Spleen (tissue), 11 donors: ENCODE measurements around the gene TADA2A. TPM values are rescaled to one million over a fixed set of nuclear protein-coding genes. Genes with fewer than 3 reads are reported as not detected.

Source experiments
- DNase-seq: peaks from one replicate; pipeline ENCODE4 v3.0.0-alpha.2; 2020
- H3K27ac ChIP-seq, 8 donors: fragments of 200-600 bp; sonication (generic) in 7 of 8; 1 replicate in 4 of 8; 2 replicates in 4 of 8; pipeline versions ENCODE4 v1.5.0 to v1.8.0; 2016 to 2021; ENCODE audit warnings: inconsistent platforms in 4 of 8, mild to moderate bottlenecking in 4 of 8, moderate library complexity in 1 of 8
- H3K27me3 ChIP-seq, 7 donors: fragments of 200-600 bp; sonication (generic) in 6 of 7; replicated peaks in 1 of 7; 1 replicate in 4 of 7; 2 replicates in 3 of 7; pipeline versions ENCODE4 v1.5.0 to v1.8.0; 2016 to 2021; ENCODE audit warnings: inconsistent platforms in 3 of 7, mild to moderate bottlenecking in 1 of 7
- H3K36me3 ChIP-seq, 6 donors: fragments of 200-600 bp; sonication (generic) in 5 of 6; 1 replicate in 4 of 6; 2 replicates in 2 of 6; pipeline versions ENCODE4 v1.5.0 to v1.8.0; 2016 to 2021; ENCODE audit warnings: inconsistent platforms in 2 of 6
- H3K4me1 ChIP-seq, 6 donors: fragments of 200-600 bp; sonication (generic) in 5 of 6; 1 replicate in 3 of 6; 2 replicates in 3 of 6; pipeline versions ENCODE4 v1.5.0 to v1.8.0; 2016 to 2021; ENCODE audit warnings: inconsistent platforms in 3 of 6
- H3K4me3 ChIP-seq, 8 donors: fragments of 200-600 bp; sonication (generic) in 7 of 8; 1 replicate in 4 of 8; 2 replicates in 4 of 8; pipeline versions ENCODE4 v1.5.0 to v1.8.0; 2016 to 2021; ENCODE audit warnings: inconsistent platforms in 4 of 8, mild to moderate bottlenecking in 4 of 8, moderate library complexity in 2 of 8
- H3K9me3 ChIP-seq, 8 donors: fragments of 200-600 bp; sonication (generic) in 7 of 8; 1 replicate in 4 of 8; 2 replicates in 4 of 8; pipeline versions ENCODE4 v1.5.0 to v1.8.0; 2016 to 2021; ENCODE audit warnings: inconsistent platforms in 4 of 8
- POLR2A ChIP-seq, 3 donors: fragments of 450-650 bp; IDR thresholded peaks; one replicate each; pipeline ENCODE4 v1.5.1; 2017; ENCODE audit warnings: antibody characterized with exemption in 3 of 3, mild to moderate bottlenecking in 1 of 3
- POLR2AphosphoS5 ChIP-seq, 3 donors: sonication (generic); formaldehyde crosslinking; IDR thresholded peaks; one replicate each; pipeline ENCODE4 v1.5.1; 2017; ENCODE audit warnings: antibody characterized with exemption in 3 of 3
- WGBS, 5 donors: extraction: QIAGEN DNeasy Blood & Tissue Kit in 3 of 5; methylation state at CpG; one replicate each; pipeline versions ENCODE4 v1.1.5 to v1.1.7; 2013 to 2018; 5-methylcytosine and 5-hydroxymethylcytosine counted together
- intact Hi-C: fragments of 100-400 bp; cut with DNase I; formaldehyde crosslinking; loops from one replicate; pipeline ENCODE4 v1.15.0; 2023; ENCODE audit warnings: low total_unique reads
- polyA plus RNA-seq, 3 donors: library from polyadenylated mRNA; stranded (reverse); fragments of 200-250 nt; gene quantifications; one replicate each; pipeline ENCODE4 v1.2.1, GENCODE V29; 2013
- total RNA-seq, 7 donors: library from RNA; depleted of rRNA in 3 of 7; stranded (reverse); fragments of >200 nt in 3 of 7; fragmentation: NEBNext Ultra II Directional in 4 of 7; extraction: Animal tissue kit (Norgen Biotek cat#: 25700) in 4 of 7; gene quantifications; one replicate each; pipeline versions ENCODE4 v1.1.0 to v1.2.1, GENCODE V29; 2016 to 2021
- TF ChIP-seq, protein P1 (sequence below), 11 experiments: fragments of 200-600 bp in 7 of 11; fragments of 450-650 bp in 4 of 11; sonication (generic) in 4 of 11; IDR thresholded peaks in 8 of 11; conservative IDR thresholded peaks in 3 of 11; 1 replicate in 7 of 11; 2 replicates in 4 of 11; pipeline versions ENCODE4 v1.4.0 to v1.8.0; 2016 to 2021; ENCODE audit warnings: antibody characterized with exemption in 11 of 11, inconsistent platforms in 4 of 11, mild to moderate bottlenecking in 1 of 11
- donor health status: healthy with polysubstance abuse.
- donor health status: DM: no; HTN: no; CAD: no; lungs with moderate emphysema.
- donor health status: DM: no; HTN: no; CAD: no.
- donor health status: Bipolar disorder and iron deficiency.
- donor health status: healthy.
- donor health status: DM: no; HTN: no; CAD: no.
- donor health status: DM: yes; HTN: yes; CAD: no.

TADA2A gene
- total and polyA plus RNA-seq, 10 donors = 7.8 to 31.8 (median 20.6) TPM

DNA sequence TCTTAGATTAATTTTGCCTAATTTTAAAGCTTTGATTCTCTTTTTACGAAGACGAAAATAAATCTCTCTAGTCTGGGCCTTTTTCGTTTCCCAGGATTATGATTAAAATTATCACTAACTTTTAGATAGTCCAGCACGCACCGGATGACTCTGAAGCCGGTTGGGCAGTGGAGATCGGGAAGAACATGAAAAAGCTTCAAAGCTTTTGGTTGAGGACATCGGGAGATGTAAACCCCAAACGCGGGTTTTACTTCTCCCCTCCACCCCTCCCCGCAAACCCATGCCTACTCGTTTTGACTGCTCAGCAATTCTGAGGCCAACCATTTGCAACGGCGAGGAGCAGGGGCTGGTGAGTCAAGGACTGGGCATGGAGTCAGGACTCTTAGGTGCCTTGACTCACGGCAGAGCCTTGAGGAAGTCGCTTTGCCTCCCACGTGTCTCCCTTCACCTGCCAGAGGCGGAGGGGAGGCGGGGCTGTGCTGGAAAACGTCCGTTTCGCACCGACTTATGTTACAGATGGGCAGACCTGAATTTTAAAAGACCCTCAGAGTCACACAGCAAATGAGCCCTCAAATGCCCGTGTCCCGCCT is 82.0 kb downstream of the TADA2A start:
- intact Hi-C loops = no loop called here
- H3K27ac ChIP-seq = peak overlapping the region in 7 of 8 donors; percentile 55 to 89 (median 77)
- peak overlapping the region; percentile 76 to 94 (median 90) for H3K4me3 ChIP-seq
- 2 to 3% (median 3%) methylated on average over 22 to 25 of the region's 25 CpGs for WGBS, 5 donors
- H3K9me3 ChIP-seq = no peaks in the 10 kb centered on the region
- no peak for TF ChIP-seq POLR2A (IDR thresholded peaks at IDR 0.05)
- TF ChIP-seq, protein P1, sequence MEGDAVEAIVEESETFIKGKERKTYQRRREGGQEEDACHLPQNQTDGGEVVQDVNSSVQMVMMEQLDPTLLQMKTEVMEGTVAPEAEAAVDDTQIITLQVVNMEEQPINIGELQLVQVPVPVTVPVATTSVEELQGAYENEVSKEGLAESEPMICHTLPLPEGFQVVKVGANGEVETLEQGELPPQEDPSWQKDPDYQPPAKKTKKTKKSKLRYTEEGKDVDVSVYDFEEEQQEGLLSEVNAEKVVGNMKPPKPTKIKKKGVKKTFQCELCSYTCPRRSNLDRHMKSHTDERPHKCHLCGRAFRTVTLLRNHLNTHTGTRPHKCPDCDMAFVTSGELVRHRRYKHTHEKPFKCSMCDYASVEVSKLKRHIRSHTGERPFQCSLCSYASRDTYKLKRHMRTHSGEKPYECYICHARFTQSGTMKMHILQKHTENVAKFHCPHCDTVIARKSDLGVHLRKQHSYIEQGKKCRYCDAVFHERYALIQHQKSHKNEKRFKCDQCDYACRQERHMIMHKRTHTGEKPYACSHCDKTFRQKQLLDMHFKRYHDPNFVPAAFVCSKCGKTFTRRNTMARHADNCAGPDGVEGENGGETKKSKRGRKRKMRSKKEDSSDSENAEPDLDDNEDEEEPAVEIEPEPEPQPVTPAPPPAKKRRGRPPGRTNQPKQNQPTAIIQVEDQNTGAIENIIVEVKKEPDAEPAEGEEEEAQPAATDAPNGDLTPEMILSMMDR (IDR thresholded peaks at IDR 0.05 in 8 of 11, conservative IDR thresholded peaks at IDR 0.05 in 3 of 11) = no peak
- peaks cover 12 to 39% (median 31%) of the 10 kb centered on the region in 6 donors for H3K4me1 ChIP-seq
- no peaks in the 10 kb centered on the region for H3K36me3 ChIP-seq
- H3K27me3 ChIP-seq = peaks cover 0 to 14% (median 0%) of the 10 kb centered on the region in 7 donors
- peak; percentile 85 for DNase-seq

DNA sequence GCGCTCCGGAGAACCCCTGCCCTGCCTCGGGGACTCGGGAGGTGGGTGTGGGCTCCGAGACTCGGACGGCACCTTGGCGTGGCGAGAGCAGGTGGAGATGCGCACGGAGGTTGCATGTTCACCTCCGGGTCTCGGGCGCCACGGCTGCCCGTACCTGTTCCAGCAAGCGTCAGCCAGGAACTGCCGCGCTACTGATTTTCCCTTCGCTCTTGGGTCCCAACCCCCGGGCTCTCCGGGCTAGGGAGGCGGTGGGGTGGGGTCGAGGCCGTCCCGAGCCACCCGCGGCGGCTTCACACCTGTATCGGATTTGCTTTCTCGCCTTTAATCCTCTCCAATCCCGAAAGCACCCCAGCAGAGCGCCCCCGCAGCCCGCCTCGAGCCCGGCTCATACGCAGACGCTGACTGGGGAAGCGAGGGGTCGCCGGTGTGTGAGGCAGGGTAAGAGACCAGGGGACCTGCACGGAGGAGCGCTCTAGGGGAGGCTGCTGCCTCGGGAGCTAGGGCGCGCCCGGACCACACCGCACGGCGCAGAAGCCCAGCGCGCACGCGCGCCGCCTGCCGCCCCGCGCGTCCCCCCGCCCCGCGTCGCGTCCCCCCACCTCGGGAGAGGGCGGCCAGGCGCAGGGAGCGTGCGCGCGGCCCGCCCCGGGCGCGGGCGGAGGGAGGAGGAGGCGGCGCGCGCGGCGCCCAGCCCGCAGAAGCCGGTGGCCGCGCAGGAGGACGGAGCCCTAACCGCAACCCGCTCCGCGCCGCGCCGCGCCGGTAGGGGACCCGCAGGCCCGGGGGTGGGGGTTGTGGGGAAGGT is 82.7 kb downstream of the TADA2A start, which contains the start of gene DUSP14:
TSS of gene DUSP14 (plus strand) at position 695 of the 805 bp plus-strand sequence. CDS start 22,382 bp downstream, outside the sequence.
- Histone ChIP-seq H3K27me3 (peaks cover 0 to 14% (median 0%) of the 10 kb centered on the region in 7 donors), H3K36me3 (no peaks in the 10 kb centered on the region), H3K9me3 (no peaks in the 10 kb centered on the region), H3K4me3 (peak within 1 kb of the TSS; percentile 76 to 94 (median 90)), H3K27ac (peak within 1 kb of the TSS; percentile 58 to 89 (median 80)), H3K4me1 (peaks cover 12 to 39% (median 31%) of the 10 kb centered on the region in 6 donors)
- peak; percentile 92 for DNase-seq
- 0 to 1% (median 1%) methylated on average over 24 to 100 of the region's 100 CpGs for WGBS, 5 donors
- TF ChIP-seq POLR2AphosphoS5 (IDR thresholded peaks at IDR 0.05) = peak; percentile 74 to 78 (median 78)
- TF ChIP-seq, protein P1 (IDR thresholded peaks at IDR 0.05 in 8 of 11, conservative IDR thresholded peaks at IDR 0.05 in 3 of 11) = no peak
- TF ChIP-seq POLR2A (IDR thresholded peaks at IDR 0.05) = peak in 1 of 3 donors; percentile 15
- intact Hi-C loops = no loop called here

DNA sequence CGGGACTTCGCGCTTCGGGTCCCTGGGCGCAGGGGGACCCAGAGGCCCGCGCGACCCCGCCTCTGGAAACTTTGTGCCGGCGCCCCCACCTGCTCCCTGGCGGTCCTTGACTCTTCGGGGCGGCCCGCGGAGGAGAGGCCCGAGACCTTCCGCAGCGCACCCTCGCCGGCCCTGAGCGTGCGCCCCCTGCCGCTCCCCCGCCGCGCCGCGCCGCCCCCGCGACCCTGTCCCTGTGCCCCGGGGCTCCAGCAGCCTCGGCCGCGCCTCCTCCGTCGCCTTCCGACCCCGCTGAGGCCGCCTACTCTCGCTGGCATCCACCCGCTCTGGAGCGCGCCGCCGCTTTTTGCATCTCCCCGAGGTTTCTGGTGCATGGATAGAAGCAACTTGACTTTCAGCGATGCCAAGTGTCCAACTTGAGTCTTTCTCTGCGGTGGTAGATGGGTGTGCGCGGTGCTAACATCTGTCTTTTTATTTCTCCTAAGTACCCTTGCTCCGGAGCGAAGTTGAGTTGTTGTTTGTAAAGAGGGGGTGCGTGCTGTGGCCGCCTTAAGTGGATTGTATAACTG is 83.4 kb downstream of the TADA2A start:
- peak; percentile 92 for DNase-seq
- H3K4me3 ChIP-seq = peak overlapping the region; percentile 49 to 94 (median 90)
- no peaks in the 10 kb centered on the region for H3K36me3 ChIP-seq
- TF ChIP-seq POLR2AphosphoS5 (IDR thresholded peaks at IDR 0.05) (no peak), POLR2A (IDR thresholded peaks at IDR 0.05) (no peak)
- TF ChIP-seq, protein P1 (IDR thresholded peaks at IDR 0.05 in 8 of 11, conservative IDR thresholded peaks at IDR 0.05 in 3 of 11) = peak in 7 of 11 experiments; percentile 33 to 75 (median 50)
- intact Hi-C loops = no loop called here
- no peaks in the 10 kb centered on the region for H3K9me3 ChIP-seq
- WGBS, 5 donors = 0 to 3% (median 2%) methylated on average over 14 to 56 of the region's 56 CpGs
- H3K4me1 ChIP-seq = peaks cover 12 to 39% (median 31%) of the 10 kb centered on the region in 6 donors
- H3K27ac ChIP-seq = peak overlapping the region in 7 of 8 donors; percentile 58 to 89 (median 80)
- H3K27me3 ChIP-seq = peaks cover 0 to 14% (median 0%) of the 10 kb centered on the region in 7 donors
